ENCODE measurements around the gene TSC22D3.

Gene TSC22D3

DNA sequence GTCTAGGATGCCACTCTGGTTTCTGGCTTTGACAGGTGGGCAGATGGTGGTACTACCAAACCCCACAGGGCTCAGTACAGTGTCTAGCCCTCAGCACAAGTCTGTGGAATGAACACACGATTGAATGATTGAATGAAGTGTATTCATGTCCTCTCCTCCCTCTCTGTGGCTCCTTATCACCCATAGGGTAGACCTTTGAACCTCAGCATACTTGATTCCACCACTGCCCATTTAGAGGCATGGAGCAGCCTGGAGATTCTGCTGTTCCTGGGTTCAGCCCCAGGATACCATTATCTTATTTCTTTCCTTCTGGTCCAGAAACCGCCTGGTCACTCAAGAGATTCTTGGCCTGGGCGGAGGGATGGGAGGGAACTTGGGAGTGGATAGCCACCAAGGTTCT lies 93.3 kb downstream of the TSC22D3 start:
- no peak for TF ChIP-seq Cebpa-rat (IDR thresholded peaks at IDR 0.05)
- H3K9ac ChIP-seq = no peak overlapping the region
- H3K4me1 ChIP-seq = peaks cover 50 to 84% (median 74%) of the 10 kb centered on the region in 10 experiments
- no peak overlapping the region for H3K4me3 ChIP-seq
- H4K20me1 ChIP-seq = no peaks in the 10 kb centered on the region; a peak in 2 of 22 replicates
- no peaks in the 10 kb centered on the region for H3K36me3 ChIP-seq
- peak overlapping the region in 4 of 11 experiments; percentile 62 to 76 (median 64); a peak in 2 of 22 replicates for H3K4me2 ChIP-seq
- H3K27me3 ChIP-seq = peaks cover 84 to 100% (median 100%) of the 10 kb centered on the region in 11 experiments
- H3K27ac ChIP-seq = no peak overlapping the region
- H3K9me3 ChIP-seq (replicated peaks in 1 of 11) = no peaks in the 10 kb centered on the region

DNA sequence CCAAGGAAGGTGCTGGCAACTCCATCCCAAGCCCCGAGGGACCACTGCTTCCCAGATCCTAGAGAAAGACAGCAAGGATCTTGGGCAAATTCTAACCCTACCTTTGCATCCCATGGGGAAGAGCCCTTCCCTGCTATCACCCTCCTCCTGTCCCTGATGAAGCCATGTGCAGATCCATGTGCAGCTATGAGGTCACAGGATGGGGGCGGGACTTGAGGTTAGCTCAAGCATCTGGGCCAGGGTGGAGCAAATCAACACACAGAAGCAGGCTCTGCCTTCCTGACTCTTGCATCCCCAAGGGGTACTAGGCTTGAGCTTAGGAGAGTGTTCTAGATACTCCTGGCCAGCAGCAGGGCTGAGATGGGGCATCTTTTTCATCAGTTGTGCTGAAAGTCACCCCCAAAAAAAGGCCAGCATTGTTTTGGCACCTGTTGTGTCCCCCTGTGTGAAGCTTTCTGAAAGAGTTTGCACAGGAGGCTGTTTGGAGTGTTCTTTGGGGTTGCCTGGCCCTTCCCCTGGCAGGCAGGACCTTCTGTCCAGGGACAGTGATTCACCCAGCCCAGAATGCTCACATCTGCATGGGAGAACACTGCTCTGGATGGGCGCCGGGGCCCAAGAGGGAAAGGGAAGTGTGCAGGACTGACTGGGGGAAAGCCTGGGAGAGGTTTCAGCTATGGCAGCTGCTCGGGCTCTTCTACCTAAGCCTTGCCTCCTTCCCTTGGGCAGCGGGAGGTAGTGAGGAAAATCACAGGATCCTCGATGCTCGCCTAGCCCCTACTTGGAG lies 96.4 kb downstream of the TSC22D3 start:
- H3K9me3 ChIP-seq (replicated peaks in 1 of 11) = no peaks in the 10 kb centered on the region
- peaks cover 53 to 84% (median 72%) of the 10 kb centered on the region in 10 experiments for H3K4me1 ChIP-seq
- peaks cover 94 to 100% (median 100%) of the 10 kb centered on the region in 11 experiments for H3K27me3 ChIP-seq
- H3K4me3 ChIP-seq = no peak overlapping the region
- no peaks in the 10 kb centered on the region for H3K36me3 ChIP-seq
- no peak for TF ChIP-seq Cebpa-rat (IDR thresholded peaks at IDR 0.05)
- peak overlapping the region in 7 of 11 experiments; percentile 15 to 82 (median 34); a peak in 12 of 22 replicates for H3K27ac ChIP-seq
- H3K9ac ChIP-seq = no peak overlapping the region
- peaks cover 0 to 18% (median 0%) of the 10 kb centered on the region in 11 experiments; a peak in 6 of 22 replicates for H4K20me1 ChIP-seq
- peak overlapping the region; percentile 10 to 86 (median 65) for H3K4me2 ChIP-seq

DNA sequence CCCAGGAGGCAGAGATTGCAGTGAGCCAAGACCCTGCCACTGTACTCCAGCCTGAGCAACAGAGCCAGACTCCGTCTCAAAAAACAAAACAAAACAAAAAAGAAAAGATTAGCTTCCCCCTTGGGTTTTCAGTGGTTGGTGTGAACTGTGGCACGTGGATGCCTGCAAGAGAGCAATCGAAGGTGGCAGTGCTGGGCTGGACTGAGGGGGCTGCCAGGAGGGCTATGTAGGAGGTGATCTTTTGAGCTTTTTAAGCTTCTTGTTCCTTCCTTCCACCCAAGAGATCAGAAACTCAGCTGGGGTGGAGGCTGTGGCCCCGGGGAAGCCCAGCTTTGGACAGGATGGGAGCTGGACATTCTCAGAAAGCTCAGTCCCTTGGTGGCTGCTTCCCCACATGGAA lies 97.7 kb downstream of the TSC22D3 start:
- Histone ChIP-seq H3K9ac (no peak overlapping the region), H3K9me3 (replicated peaks in 1 of 11) (no peaks in the 10 kb centered on the region), H4K20me1 (peaks cover 0 to 27% (median 6%) of the 10 kb centered on the region in 11 experiments; a peak in 9 of 22 replicates), H3K4me2 (peak overlapping the region; percentile 10 to 86 (median 70); a peak in 20 of 22 replicates), H3K36me3 (no peaks in the 10 kb centered on the region), H3K4me3 (no peak overlapping the region), H3K27ac (peak overlapping the region in 8 of 11 experiments; percentile 8 to 84 (median 29); a peak in 13 of 22 replicates), H3K4me1 (peaks cover 63 to 84% (median 71%) of the 10 kb centered on the region in 10 experiments), H3K27me3 (peaks cover 88 to 100% (median 99%) of the 10 kb centered on the region in 11 experiments)
- no peak for TF ChIP-seq Cebpa-rat (IDR thresholded peaks at IDR 0.05)

DNA sequence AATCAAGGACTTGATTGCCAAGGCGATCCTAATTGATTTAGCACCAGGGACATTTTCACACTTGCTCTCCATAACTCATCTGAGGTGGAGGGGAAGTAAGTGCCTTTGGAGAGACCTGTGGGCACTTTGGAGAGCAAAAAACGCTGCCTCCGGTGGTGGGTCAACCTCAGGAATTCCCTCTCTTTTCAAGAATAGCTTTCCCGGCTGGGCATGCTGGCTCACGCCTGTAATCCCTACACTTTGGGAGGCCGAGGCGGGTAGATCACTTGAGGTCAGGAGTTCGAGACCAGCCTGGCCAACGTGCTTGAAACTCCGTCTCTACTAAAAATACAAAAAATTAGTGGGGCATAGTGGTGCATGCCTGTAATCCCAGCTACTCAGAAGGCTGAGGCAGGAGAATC lies 98.1 kb downstream of the TSC22D3 start:
- H3K27me3 ChIP-seq = peaks cover 84 to 100% (median 96%) of the 10 kb centered on the region in 11 experiments
- no peaks in the 10 kb centered on the region for H3K36me3 ChIP-seq
- H3K27ac ChIP-seq = peak overlapping the region in 7 of 11 experiments; percentile 12 to 88 (median 83); a peak in 12 of 22 replicates
- H3K4me3 ChIP-seq = no peak overlapping the region
- H4K20me1 ChIP-seq = peaks cover 0 to 27% (median 6%) of the 10 kb centered on the region in 11 experiments; a peak in 9 of 22 replicates
- no peaks in the 10 kb centered on the region for H3K9me3 ChIP-seq (replicated peaks in 1 of 11)
- peaks cover 65 to 84% (median 72%) of the 10 kb centered on the region in 10 experiments for H3K4me1 ChIP-seq
- H3K9ac ChIP-seq = no peak overlapping the region
- TF ChIP-seq Cebpa-rat (IDR thresholded peaks at IDR 0.05) = no peak
- peak overlapping the region in 10 of 11 experiments; percentile 10 to 86 (median 80); a peak in 16 of 22 replicates for H3K4me2 ChIP-seq

DNA sequence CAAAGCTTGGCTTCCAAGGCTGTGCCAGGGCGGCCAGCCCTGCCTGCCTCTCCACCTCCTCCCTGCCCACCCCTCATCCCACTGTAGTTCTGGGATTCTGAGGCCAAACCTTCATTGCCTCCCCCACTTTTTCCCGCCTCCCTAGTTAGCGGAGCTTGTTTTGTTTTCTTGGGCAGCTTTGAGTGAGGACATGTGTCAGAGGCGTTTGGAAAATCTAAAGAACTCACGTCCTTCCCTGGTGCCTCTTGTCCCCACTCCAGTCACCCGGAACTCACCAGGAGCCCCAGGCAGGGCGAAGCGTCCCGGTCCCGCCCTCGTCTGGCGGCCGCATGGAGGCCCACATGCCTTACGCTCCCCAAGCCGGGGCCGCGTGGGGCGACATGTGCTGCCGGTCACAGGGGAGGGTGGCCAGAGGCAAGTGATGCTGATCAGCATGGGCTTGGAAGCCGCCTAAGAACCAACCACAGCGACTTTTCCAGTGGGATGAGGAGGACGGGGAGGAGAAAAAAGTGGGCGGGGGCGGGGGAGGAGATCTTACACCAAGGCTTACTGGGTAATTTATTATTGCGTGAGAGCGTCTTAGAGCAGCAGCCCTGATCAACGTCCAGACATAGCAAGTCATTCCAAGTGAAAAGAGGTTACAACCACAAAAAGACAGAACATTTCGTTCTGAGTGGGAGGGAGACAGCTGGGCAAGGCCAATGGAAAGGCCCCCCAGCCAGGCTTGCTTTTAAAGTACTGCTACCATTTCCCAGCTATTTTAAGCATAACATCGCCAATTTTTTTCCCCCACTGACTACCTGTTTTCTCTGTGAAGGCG lies 98.8 kb downstream of the TSC22D3 start:
- Histone ChIP-seq H3K9ac (peak overlapping the region in 10 of 11 experiments; percentile 29 to 76 (median 70); a peak in 19 of 22 replicates), H3K27ac (peak overlapping the region; percentile 12 to 88 (median 83); a peak in 20 of 22 replicates), H4K20me1 (peaks cover 0 to 27% (median 6%) of the 10 kb centered on the region in 11 experiments; a peak in 9 of 22 replicates), H3K9me3 (replicated peaks in 1 of 11) (no peaks in the 10 kb centered on the region), H3K4me2 (peak overlapping the region; percentile 62 to 86 (median 80)), H3K27me3 (peaks cover 77 to 94% (median 90%) of the 10 kb centered on the region in 11 experiments), H3K36me3 (no peaks in the 10 kb centered on the region), H3K4me1 (peaks cover 68 to 85% (median 72%) of the 10 kb centered on the region in 10 experiments), H3K4me3 (peak overlapping the region in 3 of 10 experiments; percentile 9 to 40 (median 27); a peak in 2 of 20 replicates)
- TF ChIP-seq Cebpa-rat (IDR thresholded peaks at IDR 0.05) = no peak

DNA sequence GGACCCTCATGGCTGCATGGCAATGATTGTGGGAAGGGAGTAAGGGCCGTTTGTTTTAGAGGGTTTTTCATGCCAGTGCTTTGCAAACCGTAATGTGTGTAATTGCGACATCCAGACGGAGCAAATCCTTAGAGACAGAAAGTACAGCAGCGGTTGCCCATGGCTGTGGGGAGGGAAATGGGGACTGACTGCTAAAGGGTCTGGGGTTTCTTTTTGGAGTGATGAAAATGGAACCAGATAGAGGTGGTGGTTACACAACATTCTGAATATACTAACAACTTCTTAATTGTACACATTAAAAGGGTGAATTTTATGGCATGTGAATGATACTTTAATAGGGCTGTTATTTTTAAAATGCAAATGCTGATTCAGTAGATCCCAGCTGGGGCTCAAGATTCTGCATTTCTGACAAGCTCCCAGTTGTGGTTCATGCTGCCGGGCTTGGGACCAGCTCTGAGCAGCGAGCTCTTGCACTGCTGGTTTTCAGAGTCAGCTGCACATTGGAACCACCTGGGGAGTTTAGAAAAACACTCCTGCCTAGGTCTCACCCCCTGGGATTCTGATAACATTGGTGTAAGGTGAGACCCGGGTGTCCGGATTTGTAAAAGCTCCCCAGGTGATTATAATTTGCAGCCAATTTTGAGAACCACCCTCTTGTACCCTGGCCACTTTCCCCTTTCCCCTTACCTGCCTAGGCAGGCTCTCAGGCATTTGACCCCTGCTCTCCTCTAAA lies 99.6 kb downstream of the TSC22D3 start:
- Histone ChIP-seq H3K9me3 (replicated peaks in 1 of 11) (no peaks in the 10 kb centered on the region), H3K36me3 (no peaks in the 10 kb centered on the region), H4K20me1 (peaks cover 0 to 27% (median 6%) of the 10 kb centered on the region in 11 experiments; a peak in 9 of 22 replicates), H3K4me3 (peak overlapping the region in 4 of 10 experiments; percentile 9 to 41 (median 40); a peak in 4 of 20 replicates), H3K4me2 (peak overlapping the region; percentile 62 to 86 (median 80)), H3K4me1 (peaks cover 68 to 85% (median 72%) of the 10 kb centered on the region in 10 experiments), H3K9ac (peak overlapping the region in 10 of 11 experiments; percentile 29 to 76 (median 72); a peak in 19 of 22 replicates), H3K27ac (peak overlapping the region; percentile 12 to 88 (median 83); a peak in 21 of 22 replicates), H3K27me3 (peaks cover 70 to 94% (median 89%) of the 10 kb centered on the region in 11 experiments)
- peak in 10 of 11 experiments; percentile 27 to 97 (median 90); a peak in 18 of 22 replicates for TF ChIP-seq Cebpa-rat (IDR thresholded peaks at IDR 0.05)

DNA sequence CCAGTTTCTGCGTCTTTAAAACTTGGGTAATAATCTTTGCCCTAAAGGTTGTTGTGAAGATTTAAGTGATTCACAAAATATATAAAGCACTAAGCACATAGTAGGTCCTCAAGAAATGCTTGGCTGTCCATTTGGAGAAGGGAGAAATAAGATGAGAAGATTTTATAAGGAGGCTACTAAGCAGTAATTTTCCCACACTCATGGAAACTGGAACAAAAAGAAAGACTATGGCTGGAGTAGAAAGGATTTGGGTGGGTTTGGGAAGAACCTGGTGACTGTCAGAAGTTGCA lies 100.3 kb downstream of the TSC22D3 start:
- Histone ChIP-seq H3K9me3 (replicated peaks in 1 of 11) (no peaks in the 10 kb centered on the region), H3K9ac (peak overlapping the region; percentile 56 to 80 (median 72); a peak in 18 of 22 replicates), H3K4me1 (peaks cover 68 to 82% (median 72%) of the 10 kb centered on the region in 10 experiments), H3K36me3 (no peaks in the 10 kb centered on the region), H3K4me2 (peak overlapping the region; percentile 62 to 86 (median 80)), H4K20me1 (peaks cover 0 to 27% (median 6%) of the 10 kb centered on the region in 11 experiments; a peak in 9 of 22 replicates), H3K27me3 (peaks cover 63 to 94% (median 89%) of the 10 kb centered on the region in 11 experiments), H3K27ac (peak overlapping the region; percentile 55 to 88 (median 83); a peak in 21 of 22 replicates), H3K4me3 (peak overlapping the region in 4 of 10 experiments; percentile 36 to 41 (median 40); a peak in 5 of 20 replicates)
- TF ChIP-seq Cebpa-rat (IDR thresholded peaks at IDR 0.05) = no peak

All from BLaER1 treated with 17β-estradiol and CSF1 and Interleukin-3, amounts not matched to agents 10 nM and 100 nM (cell line).